ENCODE results near the gene PTER. TPM values are rescaled to one million over a fixed set of nuclear protein-coding genes. Genes with fewer than 3 reads are reported as not detected.
A peak's percentile ranks its signal among the peaks of the same experiment; 100 is the strongest.

The PTER gene
- total RNA-seq, 1 experiment from 2014 or later, result 6.6 TPM

GRCh38 chr10:16519250-16519907 is 82.6 kb downstream of the PTER start:
- Histone ChIP-seq H3K4me2 (ENCODE audit: low read length) (no peak overlapping the region), H3F3A (ENCODE audit: low read length, unreplicated experiment) (no peaks in the 10 kb centered on the region), H3K36me3 (ENCODE audit: low read depth, low read length) (no peaks in the 10 kb centered on the region), H3K9me2 (replicated peaks; ENCODE audit: low read length) (no peaks in the 10 kb centered on the region), H3K27ac (ENCODE audit: low read length) (no peak overlapping the region), H3K9me3 (ENCODE audit: low read length) (no peaks in the 10 kb centered on the region), H3K27me3 (ENCODE audit: low read length) (peaks cover 6% of the 10 kb centered on the region; the same call in 1 of the 2 replicates), H3K9ac (ENCODE audit: low read length) (no peak overlapping the region), H4K20me1 (ENCODE audit: low read length) (no peaks in the 10 kb centered on the region), H3K79me2 (ENCODE audit: low read length) (no peaks in the 10 kb centered on the region), H2AFZ (ENCODE audit: low read length) (no peak overlapping the region), H3K4me3 (ENCODE audit: low read length) (no peak overlapping the region), H3K4me1 (ENCODE audit: insufficient read depth, low read length) (no peaks in the 10 kb centered on the region)
- TF ChIP-seq EZH2phosphoT487 (IDR thresholded peaks at IDR 0.05; ENCODE audit: borderline replicate concordance, low read length) (no peak), CTCF (conservative IDR thresholded peaks at IDR 0.05; ENCODE audit: low read depth, low read length) (no peak), EZH2 (IDR thresholded peaks at IDR 0.05; ENCODE audit: low read length, unreplicated experiment) (no peak)
- intact Hi-C loops (cut with micrococcal nuclease), result loop anchor here (10.0 kb wide), 1 partner anchor 615 kb away; no protein-coding TSS in a partner anchor
- ATAC-seq, result no peak
- CTCF ChIA-PET, result no interaction called here
- DNase-seq, result no peak
- BruUV-seq (replicated peaks), result no TSS peak
- POLR2A ChIA-PET (ENCODE audit: unreplicated experiment), result no interaction called here

- Histone ChIP-seq H3K4me3 (ENCODE audit: low read length) (no peak overlapping the region), H3F3A (ENCODE audit: low read length, unreplicated experiment) (no peaks in the 10 kb centered on the region), H3K79me2 (ENCODE audit: low read length) (no peaks in the 10 kb centered on the region), H3K9me2 (replicated peaks; ENCODE audit: low read length) (no peaks in the 10 kb centered on the region), H3K9ac (ENCODE audit: low read length) (no peak overlapping the region), H3K4me1 (ENCODE audit: insufficient read depth, low read length) (no peaks in the 10 kb centered on the region), H4K20me1 (ENCODE audit: low read length) (no peaks in the 10 kb centered on the region), H2AFZ (ENCODE audit: low read length) (no peak overlapping the region), H3K36me3 (ENCODE audit: low read depth, low read length) (no peaks in the 10 kb centered on the region), H3K4me2 (ENCODE audit: low read length) (0 out of 2 replicates have a peak overlapping the region, but pooled peaks have one; percentile 76), H3K9me3 (ENCODE audit: low read length) (no peaks in the 10 kb centered on the region), H3K27me3 (ENCODE audit: low read length) (peaks cover 6% of the 10 kb centered on the region; the same call in 1 of the 2 replicates), H3K27ac (ENCODE audit: low read length) (no peak overlapping the region)
- ChIA-PET CTCF (interaction anchor here (0.7 kb wide), 1 partner anchor 655 kb away, joined by 3 read pairs; no protein-coding TSS in a partner anchor), POLR2A (ENCODE audit: unreplicated experiment) (no interaction called here)
- DNase-seq, result no peak
- no TSS peak for BruUV-seq (replicated peaks)
- intact Hi-C loops (cut with micrococcal nuclease), result loop anchor here (10.0 kb wide), 1 partner anchor 615 kb away; no protein-coding TSS in a partner anchor
- TF ChIP-seq EZH2phosphoT487 (IDR thresholded peaks at IDR 0.05; ENCODE audit: borderline replicate concordance, low read length) (no peak), EZH2 (IDR thresholded peaks at IDR 0.05; ENCODE audit: low read length, unreplicated experiment) (no peak), CTCF (conservative IDR thresholded peaks at IDR 0.05; ENCODE audit: low read depth, low read length) (no peak)
- ATAC-seq, result no peak; the same call in 1 of the 2 replicates
Observed at GRCh38 chr10:16519908-16520861, 83.4 kb downstream of the PTER start.
